Stimulated activated CD4-positive, alpha-beta T cell treated with anti-CD3 and anti-CD28 coated beads, Interleukin-2, amount 100 ng/mL, for 48 hours (primary cell): ENCODE measurements around the gene STAT4.

Source experiments
- DNase-seq, 2 donors: peaks; one replicate each; pipeline ENCODE4 v3.0.0-alpha.2; 2020

STAT4 gene

DNA sequence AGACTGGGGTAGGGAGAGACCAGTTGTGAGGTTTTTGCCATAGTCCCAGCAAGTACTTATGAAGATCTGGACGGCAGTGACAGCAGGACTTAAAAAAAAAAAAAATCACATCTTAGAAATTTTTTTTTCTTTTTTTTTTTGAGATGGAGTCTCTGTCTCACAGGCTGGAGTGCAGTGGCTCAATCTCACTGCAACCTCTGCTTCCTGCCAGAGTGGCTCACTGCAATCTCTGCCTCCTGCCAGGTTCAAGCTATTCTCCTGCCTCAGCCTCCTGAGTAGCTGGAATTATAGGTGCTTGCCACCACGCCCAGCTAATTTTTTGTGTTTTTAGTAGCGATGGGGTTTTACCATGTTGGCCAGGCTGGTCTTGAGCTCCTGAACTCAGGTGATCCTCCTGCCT lies 22.4 kb upstream of the STAT4 start:
- no peak for DNase-seq

DNA sequence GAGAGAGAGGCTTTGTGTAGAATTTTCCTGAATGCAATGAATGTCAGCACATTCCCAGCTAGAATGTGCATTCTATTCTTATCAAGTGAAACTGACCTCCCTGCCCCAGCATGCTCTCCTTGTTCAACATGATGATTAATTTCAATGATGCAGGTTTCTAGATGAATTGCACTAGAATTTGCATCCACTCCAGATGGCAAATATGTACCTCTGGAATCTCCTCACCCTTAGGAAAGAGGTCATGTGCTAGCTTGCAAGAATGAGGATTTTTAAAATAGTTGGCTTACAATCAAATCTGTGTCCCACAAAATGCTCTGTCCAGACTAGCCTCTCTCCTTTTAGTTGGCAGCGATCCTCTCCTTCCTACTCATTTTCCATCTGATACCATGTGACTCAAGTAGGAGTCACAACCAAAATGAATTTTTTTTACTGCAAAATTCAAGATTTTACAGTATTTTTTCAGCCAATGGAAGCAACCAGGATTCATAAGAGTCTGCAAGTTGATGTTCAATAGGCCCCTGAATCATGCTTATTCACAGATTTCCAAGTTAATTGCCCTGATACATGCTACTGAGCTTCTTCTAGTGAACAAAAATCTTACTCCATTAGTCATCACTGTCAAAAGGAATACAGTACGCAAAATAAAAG lies 21.0 kb upstream of the STAT4 start:
- DNase-seq = no peak

DNA sequence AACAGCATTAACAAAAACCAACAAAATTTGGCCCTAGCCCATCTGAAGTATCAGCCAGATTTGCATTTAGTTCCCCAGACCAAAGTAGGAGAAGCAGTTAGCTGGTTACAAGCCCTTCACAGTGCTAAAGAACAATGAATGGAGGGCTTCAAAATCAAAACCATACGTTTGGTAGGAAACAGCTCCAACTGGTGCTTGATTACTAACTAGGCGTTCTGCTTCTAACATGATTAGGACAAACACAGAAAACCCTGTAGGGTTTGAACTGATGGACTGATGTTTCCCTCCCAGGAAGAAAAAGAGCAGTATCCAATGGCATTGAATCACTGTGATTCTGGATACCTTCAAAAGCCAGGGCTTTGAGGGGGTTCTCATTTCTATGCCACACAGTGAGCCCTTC lies 20.5 kb upstream of the STAT4 start:
- no peak for DNase-seq

DNA sequence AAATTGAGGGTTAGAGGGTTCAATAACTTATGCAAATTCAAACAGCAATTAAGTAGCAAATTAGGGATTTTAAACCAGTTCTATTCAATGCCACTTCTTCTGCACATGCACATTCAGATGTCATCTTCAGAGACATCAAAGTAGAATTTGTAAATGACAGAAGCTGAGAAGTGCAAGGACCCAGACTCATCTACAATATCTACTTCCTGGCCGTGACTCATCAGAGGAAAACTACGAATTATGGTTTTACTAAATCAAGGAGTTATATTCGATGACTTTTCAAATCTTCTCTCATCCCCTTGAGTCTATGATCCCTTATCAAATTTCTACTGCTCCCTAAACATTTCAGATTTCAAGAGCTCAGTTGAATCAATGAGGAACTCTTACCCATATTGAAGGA lies 20.0 kb upstream of the STAT4 start:
- no peak for DNase-seq

DNA sequence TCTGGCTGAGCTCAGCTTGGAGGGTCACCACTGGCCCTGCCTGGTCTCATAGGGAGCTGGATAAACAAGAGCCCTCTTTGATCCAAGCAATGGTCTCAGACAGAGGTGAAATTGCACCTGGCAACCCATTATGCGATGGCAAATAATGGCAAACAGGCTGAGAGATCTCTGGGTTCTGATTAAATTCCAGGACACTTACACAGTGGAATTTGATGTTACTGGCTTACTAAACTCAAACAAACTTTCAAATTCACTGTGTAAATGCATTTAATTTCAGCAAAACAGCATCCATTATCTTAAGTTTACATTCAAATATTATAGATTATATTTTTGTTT lies 19.5 kb upstream of the STAT4 start:
- DNase-seq = no peak

DNA sequence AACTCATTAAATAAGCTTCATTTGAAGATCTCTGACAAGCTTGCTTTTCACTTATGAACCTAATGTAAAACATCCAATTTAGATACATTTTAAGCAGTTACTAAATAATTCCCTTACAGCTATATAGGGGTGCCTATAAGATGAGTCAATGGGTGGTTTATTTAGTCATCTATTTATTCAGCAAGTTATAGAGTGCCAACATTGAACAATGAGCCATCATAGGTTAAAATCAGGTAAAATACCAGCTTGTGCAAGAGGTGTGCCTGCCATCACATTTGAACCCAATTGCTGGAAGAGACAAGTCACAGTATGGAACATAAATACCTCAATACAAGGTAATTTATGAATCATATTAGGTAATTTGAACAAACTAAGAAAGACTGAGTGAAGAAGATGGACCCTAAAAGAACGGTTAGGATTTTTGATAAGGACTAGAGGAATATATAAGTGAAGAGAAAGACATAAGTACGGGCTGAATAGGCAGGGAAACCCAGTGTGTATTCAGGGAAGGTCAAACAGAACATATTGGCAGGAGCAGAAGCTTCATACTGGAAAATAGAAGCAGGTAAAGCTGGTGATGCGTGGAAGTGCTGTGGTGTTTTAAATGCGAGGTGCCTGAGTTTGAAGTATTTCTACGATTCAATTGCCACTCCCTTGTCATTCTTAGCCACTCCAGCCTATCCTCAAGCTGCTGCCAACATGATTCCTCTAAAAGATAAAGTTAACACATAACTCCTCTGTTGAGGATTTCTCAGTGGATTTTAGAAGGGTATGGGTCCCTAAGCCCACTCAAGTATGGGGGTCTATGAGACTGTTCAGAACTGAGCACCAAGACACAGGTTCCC lies 18.9 kb upstream of the STAT4 start:
- DNase-seq = no peak

DNA sequence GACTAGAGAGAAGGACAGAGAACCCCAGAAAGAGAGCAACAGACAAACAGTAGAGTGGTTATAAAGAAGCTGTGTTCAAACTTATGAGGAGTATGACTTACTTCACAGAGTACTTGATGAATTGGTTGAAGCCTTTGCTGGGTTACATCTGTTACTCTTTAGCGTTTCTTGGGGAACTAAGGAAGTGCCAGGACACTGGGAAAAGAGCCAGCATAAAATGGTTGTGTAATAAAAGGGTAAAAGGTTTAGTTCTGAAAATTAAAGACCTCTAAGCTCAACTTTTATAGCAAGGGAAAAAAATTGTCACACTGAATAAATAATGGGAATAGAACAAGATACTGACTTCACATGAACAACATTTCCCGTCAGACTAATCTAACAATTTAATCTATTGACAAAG lies 17.0 kb upstream of the STAT4 start:
- DNase-seq = no peak

DNA sequence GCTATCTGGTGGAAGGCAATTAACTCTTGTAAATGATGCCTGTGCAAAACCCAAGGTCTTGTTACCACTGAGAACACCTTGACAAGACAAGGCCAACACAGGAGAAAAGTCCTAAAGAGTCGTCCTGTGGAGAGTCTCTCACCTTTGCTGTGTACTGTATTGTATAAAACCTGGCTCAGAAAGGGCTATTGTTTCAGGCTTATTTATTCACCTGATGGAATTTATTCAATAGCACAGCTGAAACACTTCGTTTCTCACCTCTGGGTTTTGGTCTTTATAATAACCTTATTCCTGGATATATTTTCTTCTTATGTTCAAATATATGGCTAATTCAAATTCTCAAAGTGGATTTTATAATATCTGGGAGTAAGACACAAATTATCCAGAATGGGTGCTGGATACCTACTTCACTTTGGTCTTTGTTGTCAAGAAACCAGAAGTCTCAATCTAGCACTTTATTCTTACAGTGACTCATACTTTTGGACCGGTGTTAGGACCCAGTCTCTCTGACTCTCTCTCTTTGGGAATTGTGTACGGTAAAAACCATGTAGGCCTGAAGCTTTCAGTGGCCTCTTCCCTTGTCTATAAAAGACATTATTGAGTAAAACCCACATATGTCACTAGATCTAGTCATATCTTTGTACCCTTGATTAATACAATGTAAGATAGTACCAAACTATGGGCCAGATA lies 16.1 kb upstream of the STAT4 start:
- no peak for DNase-seq

DNA sequence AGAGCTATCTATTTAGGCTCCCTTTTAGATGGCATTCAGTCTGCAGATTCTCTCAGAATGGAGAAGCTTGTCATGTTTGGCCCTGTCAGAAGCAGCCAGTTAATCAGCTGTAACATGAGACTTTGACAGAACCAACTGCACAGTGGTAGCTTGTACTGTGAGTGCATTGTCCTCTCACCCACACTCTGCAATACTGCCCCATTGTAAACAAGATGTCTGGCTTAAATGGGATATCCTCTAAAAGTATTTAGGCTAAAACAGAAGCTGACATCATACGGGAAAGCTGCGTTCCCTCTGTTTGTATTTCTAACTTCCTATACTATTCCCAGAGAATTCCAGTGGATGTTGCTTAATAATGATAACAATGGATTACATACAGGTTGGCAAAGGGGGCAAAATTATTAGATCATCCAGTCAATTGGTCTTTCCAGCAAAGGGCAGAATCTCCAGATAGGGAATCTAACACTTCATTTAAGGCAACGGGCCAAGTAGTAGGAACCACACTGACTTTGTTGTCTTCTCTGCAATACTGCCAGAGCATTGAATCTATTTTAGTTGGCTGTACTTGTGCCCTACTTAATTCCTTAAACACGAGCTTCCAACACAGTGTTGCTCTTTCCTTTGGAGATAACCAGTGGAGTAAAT lies 15.4 kb upstream of the STAT4 start:
- no peak for DNase-seq

DNA sequence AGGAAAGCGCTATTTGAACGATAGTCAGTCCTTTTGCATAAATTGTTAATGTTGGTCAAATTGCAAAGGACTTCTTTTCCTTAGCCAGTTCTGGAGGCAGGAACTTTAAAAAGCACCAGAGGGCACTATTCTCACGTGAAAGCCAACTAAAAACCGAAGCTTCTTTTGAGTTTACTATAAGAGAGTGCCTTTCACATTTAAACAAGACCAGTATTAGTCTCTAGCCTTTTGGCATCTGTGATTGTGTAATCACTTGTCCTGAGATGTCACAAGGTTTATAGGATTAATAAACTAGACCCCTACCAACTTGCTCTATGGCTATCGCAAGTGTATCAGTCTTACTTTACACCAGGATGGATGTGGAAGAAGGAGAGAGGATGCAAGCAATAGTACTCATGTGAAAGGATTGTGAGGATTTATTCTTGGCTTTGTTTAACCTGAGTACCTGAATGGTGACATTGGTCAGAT lies 14.4 kb upstream of the STAT4 start:
- DNase-seq = no peak

DNA sequence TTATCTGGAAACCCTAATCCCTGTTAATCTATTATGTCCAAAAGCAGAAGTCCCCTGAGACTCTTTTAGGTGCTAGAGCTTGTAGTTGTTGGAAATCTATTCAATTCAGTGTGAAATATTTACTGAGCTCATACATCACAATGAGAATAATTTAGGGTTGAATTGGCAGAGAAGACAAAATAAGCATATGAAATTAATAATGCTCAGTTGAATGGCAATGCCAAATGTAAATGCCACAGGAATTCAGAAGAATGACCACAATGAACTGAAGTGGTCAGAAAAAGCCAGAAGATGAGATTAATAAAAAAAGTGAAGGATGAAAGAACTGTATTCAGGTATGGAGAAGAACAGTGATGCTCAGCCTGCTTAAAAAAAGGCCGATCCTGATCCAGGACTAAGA lies 8.0 kb upstream of the STAT4 start:
- DNase-seq = no peak

DNA sequence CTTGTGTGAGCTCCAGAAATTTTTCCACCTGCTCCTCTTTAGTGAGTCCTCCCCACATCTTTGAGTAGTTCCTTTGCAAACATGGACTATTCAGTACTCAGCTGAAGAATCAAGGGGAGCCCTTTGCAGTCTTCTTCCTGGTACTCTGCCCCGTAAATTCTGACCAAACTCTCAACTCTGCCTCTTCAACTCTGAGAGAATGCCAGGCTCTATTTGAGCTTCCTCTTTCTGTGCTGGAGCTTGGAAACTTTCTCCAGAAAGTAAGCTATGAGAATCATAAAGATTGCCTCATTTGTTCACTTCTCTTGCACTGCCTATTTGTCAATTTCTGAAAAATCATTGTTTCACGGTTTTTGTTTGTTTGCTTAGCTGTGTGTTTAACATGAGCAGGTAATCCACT lies 7.4 kb upstream of the STAT4 start:
- DNase-seq = no peak

DNA sequence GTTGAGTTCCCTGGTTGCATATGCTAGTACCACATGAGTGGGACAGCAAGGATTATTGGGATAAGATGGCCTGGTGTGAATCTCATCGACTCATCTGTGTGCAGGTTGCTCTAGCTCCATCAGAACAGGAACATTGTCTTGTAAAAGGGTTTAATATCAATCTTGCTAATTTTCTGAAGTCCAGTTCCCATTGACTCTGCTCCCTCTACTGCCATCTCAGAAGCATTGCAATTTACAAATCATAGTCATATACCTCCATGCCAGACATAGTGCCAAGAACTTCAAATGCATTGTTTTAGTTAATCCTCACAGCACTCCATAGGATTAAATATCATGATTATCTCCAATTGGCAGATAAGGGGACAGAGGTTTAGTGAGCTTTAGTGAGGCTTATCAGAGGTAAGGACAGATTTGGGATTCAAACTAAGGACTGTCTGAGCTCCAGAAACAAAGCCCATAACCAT lies 4.8 kb upstream of the STAT4 start:
- no peak for DNase-seq

DNA sequence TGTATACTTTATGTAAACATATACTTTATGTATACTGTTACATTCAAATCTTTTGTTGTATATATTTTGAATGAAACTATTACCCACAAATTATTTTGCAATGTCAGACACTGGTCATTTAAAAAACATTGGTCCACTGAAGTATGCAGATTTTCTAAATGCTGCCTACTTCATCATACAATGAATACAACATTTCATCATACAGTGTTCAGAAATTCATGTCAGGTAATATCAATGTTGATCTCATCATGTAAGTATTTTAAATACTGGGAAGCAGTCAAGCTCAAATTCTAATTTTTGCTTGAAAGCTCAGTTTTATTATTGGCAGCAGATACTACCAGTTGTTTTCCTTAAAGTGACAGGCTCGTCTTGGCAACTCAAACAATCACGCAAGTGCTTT lies 2.9 kb upstream of the STAT4 start:
- DNase-seq = no peak

DNA sequence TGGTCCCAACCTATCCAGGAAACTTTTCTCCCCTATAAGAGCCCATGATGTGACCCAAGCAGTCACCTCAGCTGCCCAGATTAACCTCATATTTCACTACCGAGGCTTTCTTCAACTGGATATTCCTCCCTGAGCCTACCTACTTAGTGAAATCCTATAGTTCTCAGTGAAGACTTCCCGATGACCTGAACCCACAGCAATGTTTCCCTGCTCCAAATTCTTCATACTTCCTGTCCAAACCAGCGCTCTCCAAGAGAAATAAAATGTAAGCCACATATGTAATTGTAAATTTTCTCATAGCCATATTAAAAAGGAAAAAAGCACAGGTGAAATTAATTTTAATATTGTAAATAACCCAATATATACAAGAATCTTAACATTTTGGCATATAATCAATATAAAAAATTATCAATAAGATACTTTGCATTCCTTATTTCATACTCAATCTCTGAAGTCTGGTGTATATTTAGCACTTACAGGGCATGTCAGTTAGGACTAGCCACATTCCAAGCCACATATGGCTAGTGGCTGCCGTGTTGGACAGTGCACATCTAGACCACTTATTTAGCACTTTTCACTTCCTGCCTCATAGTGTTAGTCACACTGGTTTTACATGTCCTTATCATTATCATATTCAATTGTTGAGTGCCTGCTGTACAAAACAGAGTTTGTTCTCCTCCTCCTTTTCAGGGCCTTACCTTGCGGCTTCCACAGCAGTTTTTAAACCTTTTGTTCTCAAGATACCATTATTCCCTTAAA lies 1.9 kb upstream of the STAT4 start:
- no peak for DNase-seq

DNA sequence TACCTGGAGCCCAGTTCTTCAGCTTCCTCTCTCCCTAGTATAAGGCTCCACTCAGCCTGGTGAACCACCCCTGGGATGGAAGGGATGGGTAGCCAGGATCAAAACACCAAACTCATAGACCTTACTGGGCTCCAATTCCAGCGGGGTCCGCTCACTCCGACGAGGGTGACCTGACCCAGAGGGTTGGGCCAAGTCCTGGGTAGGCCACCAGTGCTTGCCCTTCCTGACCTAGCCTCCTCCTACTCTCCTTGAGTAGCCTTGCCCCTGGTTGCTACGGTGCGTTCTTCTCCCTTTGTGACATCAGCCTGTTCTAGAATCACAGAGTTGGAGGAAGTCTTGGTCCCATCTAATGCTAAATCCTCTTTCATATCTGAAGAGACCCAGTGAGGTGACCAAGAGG lies 537 bp upstream of the STAT4 start:
- DNase-seq = no peak

DNA sequence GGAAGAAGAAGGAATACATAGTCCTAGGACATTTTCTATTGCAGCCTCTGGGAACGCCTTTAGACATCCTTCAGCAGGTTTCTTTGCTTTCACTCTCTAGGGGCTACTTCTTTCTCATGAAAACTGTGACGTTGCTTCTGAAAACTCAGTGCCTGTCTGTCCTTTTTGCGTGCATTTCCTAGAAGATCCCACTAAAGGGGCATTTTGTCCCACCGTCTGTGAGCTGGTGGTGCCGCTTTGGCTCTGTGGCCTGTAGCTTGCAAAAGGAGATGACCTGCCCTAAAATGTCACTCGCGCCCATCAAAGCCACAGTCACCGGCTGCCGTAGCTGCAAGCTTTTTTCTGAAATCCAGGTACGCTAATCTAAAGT lies 579 bp downstream of the STAT4 start:
- no peak for DNase-seq

DNA sequence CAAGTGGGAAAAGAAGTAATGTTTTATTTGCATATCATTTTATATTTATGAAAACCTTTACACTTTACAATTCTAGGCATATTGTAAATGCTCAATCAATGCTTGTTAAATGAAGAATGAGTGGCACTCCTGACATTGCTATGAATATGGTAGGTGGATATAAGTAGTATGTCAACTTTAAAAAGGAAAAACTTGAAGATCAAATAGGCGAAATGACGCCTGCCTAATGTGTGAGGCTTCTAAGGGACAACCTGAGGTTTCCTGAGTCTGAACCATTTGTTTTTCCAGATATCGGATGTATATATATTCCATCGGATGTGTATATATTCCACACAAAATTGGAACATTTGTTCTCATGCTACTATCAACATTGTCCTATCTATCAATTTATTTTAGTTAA lies 1.4 kb downstream of the STAT4 start:
- DNase-seq = no peak

DNA sequence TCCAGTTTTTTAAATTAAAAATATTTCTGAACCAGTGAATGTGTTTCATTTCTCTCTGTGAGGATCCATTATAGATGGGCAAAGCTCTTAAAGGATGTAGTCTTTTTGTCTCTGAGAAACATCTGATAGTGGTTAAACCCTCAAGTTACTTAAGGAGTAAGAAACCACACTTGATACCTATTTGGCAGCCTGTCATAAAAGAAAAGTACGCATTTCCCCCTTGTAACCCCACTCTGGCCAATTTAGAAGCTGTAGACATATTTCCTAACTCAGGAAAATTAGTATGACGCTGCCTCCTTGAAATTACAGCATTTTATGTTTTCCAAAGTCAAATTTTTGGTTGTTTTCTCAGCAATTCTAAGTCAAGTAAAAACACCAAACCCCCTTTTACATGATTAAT lies 2.0 kb downstream of the STAT4 start:
- no peak for DNase-seq

DNA sequence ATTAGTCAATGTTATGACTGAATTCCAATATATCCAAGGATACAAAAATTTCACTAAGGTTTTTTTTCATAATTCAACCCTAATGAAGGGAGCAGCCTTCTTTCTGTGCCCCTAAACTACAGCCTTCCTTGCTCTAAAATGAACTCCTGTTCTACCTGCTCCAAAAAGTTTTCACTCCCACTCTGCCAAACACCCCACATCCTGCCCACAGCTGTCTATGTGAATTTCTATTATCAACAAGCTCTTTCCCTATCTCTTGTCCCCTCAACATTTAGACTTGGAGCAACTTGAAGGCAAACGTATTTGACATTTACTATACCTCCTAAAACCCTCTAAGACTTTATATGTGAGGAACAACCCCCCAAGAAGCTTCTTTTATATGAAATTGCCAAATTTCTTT lies 2.5 kb downstream of the STAT4 start:
- DNase-seq = no peak

DNA sequence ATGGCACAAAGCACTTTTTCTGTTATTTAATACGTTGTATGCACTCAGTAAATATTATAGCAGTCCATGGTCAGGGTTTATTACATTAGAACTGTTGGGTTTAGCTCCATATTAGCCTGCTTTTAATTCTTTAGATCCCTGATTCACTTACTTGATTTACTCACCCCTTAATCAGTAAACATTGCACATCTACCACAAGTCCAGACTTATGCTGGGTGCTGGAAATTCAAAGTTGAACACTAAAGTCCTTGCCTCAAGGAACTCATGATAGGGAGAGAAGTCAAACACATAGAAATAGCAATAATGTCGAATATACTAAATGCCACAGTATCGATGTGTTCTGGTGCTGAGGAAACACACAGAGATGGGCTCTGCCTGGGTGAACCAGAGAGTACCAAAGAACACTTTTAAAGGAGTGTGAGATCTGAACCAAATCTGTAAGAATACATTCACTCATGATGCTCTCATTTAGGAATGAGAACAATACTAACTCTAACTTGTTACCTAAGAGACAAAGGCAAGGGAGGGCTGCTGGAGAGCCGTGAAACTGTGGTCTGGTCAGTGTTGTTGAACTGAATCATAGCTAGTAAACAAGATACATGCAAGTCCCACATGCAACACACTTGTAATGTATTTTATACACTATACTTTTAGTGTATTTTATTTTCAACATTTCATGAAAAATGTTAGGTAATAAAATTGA lies 4.9 kb downstream of the STAT4 start:
- no peak for DNase-seq

DNA sequence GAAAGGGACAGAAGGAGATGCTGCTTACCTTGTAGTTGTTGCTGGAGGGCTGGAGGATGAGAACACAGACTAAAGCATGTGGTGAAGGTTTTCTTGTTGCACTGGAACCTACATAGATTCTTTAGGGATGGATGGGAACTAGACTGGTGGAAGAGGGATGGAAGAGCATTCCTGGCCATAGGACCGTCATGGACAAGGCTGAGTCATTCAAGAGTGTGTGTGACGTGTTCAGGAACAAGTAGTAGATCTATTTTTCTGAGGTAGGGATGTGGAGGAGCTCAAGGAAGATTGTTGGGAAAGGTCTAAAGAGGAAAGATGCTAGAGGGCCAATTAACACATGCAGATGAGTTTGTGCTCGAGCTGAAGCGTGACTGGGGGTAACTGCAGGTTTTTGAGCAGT lies 6.6 kb downstream of the STAT4 start:
- no peak for DNase-seq
